Measurements from ENCODE around the gene NEK1. TPM values are rescaled to one million over a fixed set of nuclear protein-coding genes. Genes with fewer than 3 reads are reported as not detected.
"Not testable (repeated sequence)": the region's sequence is repeated elsewhere in the genome, so short reads cannot be mapped to it uniquely, and the experiment has no call there.

NEK1 gene
- total RNA-seq, 1 donor from 2014 or later: 6.5 TPM

DNA sequence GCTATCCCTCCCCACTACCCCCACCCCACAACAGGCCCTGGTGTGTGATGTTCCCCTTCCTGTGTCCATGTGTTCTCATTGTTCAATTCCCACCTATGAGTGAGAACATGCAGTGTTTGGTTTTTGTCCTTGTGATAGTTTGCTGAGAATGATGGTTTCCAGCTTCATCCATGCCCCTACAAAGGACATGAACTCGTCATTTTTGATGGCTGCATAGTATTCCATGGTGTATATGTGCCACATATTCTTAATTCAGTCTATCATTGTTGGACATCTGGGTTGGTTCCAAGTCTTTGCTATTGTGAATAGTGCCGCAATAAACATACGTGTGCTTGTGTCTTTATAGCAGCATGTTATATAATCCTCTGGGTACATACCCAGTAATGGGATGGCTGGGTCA lies 118.1 kb downstream of the NEK1 start:
- DNase-seq (ENCODE audit: low read depth in 2 of 2): not testable (repeated sequence)

DNA sequence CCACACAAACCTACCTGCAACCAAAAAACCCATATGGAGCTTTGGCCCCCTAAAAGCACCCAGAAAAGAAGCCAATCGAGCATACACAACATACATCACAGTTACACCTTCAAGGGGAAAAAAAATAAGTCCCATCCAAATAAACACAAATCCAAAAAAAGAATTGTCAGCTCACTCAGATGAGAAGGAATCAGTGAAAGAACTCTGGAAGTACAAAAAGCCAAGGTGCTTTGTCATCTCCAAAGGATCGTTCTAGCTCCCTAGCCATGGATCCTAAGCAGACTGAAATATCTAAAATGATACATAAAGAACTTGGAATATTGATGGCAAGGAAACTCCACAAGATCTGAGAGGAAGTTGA lies 119.2 kb downstream of the NEK1 start:
- DNase-seq (ENCODE audit: low read depth in 2 of 2): no peak

DNA sequence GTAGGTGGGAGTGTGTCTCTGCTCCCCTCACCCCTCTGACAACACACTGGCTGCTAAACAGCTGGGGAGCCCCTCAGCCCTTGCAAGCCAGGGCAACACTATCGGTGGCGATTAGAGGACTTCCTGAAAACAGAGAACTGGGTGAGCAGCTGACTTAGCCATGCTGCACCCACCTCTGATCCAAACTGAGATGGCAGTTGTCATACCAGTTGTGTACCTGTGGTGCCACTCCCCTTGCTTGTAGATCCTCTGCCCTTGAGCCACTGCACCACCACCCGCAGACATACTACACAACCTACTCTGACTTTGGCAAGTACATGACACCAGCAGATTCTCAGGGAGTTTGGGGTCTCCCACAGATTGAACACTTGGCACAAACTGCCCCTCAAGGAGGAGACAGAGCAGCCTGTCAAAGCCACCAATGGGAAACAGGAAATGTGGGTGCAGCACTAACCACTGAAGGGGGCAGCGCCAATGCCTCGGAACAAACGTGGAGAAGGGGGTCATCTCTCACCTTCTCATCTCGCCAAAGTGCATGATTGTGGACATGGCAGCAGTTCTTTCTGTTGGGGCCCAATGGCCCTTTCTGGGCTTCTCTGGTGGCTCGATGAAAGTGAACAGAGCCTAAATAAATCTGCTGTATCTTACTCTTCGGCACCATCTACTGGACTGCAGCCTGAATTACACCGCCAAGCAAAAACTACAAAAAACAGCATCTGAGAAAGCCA lies 119.8 kb downstream of the NEK1 start:
- peak; percentile 59 to 65 for DNase-seq (ENCODE audit: low read depth in 2 of 2)

- no peak for DNase-seq (ENCODE audit: low read depth in 2 of 2)
Measured at GRCh38 chr4:169491211-169491610, 121.2 kb downstream of the NEK1 start.

DNA sequence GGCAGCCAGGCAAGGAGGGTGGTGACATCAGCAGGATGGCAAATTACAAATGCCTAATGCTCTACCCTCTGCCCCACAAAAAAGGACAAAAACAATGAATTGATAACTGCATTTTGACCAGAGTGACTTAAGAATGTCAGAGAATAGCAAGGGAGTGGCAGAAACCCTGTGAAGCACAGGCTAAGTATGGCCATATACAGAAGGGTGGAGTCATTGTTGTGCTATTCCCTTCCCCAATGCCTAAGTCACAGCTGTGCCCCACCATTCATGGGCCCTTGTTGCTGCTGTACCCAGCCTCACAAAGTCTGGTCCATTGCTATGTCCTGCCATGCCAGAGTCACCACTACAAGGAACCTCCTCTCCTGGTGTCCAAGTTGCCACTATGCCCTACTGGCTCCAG lies 123.1 kb downstream of the NEK1 start:
- no peak for DNase-seq (ENCODE audit: low read depth in 2 of 2)

DNA sequence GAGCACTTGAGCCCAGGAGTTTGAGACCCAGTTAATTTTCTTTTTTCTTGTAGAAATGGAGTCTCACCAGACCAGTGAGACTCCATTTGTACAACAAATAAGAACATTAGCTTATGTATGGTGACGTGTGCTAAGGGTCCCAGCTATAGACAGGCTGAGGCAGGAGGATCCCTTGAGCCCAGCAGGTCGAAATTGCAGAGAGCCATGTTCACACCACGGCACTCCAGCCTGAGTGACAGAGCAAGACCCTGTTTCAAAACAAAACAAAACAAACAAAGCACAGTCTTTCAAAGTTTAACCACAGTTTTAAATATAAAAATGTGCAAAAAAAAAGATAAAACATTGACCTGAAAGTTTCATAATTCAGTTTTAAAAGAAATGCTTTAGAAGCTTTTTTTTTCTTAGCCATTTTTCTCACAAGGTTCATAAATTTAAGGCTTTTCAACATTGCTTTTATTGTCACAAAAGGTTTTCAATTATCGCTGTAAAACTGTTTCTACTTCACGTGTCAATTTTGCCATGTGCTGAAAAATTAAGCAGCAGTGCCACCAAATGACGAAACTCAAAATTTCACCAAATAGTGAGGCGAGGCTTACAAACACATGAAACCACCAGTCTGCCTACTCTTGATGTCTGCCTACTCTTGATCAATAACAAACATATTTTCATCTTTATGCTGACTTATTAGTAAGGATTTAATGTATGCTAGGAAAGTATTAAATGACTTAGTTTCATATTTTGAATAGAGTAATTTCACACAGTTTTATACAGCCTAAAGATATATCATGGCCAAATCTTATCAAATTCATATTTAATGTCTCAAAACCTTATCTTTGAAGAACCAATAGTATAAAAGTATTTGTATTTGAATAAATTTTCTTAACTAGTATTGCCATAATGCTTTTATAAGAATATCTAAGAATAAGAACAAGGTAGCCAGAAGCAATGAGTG lies 126.3 kb downstream of the NEK1 start:
- DNase-seq (ENCODE audit: low read depth in 2 of 2): peak; percentile 75 to 78

DNA sequence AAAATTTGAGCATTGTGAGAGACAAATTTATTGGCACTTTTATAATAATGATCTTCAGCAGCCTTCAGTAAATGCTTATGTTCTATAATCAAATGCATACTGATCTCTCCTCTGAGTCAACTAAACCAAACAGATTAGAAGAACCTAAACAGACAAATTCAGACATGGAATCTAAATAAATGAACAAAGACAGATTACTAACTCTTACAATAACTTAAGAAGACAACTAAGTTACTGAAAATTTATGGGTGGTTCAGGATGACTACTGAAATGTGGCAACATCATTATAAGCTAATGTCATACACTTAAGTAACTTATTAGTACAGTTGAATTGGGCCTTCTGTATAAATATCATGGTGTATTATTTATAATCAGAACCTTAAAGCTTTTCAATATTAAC lies 127.3 kb downstream of the NEK1 start:
- DNase-seq (ENCODE audit: low read depth in 2 of 2): no peak

GRCh38 chr4:169484485-169484884 lies 127.9 kb downstream of the NEK1 start:
- DNase-seq (ENCODE audit: low read depth in 2 of 2): peak in 1 of 2 donors; percentile 17

DNA sequence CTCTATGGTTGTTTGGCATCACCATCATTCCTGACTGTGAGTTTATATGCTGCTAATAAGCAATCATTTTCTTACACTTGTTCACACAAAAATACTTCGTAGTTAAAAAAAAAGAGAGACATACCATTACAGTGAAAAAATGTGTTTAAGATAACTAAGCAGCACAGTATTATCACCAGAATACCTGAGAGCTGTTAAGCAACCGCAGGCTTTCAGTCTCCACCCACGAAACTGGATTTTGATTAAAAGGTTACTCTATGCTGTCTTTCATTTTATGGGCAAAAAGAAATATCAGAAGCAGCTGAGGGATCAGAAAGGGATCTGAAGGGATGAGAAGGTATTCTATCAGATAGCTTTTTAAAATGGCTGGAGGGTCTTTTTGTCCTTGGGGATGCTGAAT lies 148.3 kb downstream of the NEK1 start:
- no peak for DNase-seq (ENCODE audit: low read depth in 2 of 2)

DNA sequence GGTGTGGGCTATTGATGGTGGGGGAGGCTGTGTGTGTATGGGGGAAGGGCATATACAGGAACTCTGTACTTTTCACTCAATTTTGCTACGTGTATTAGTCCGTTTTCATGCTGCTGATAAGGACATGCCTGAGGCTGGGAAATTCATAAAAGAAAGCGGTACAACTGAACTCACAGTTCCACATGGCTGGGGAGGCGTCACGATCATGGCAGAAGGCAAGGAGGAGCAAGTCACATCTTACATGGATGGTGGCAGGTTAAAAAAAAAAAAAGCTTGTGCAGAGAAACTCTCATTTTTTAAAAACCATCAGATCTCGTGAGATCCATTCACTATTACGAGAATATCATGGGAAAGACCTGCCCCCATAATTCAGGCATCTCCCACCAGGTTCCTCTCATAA lies 152.3 kb downstream of the NEK1 start:
- DNase-seq (ENCODE audit: low read depth in 2 of 2): no peak

GRCh38 chr4:169458575-169458974 lies 153.8 kb downstream of the NEK1 start:
- no peak for DNase-seq (ENCODE audit: low read depth in 2 of 2)

- not testable (repeated sequence) for DNase-seq (ENCODE audit: low read depth in 2 of 2)
Measured at GRCh38 chr4:169452644-169453043, 159.7 kb downstream of the NEK1 start.

DNA sequence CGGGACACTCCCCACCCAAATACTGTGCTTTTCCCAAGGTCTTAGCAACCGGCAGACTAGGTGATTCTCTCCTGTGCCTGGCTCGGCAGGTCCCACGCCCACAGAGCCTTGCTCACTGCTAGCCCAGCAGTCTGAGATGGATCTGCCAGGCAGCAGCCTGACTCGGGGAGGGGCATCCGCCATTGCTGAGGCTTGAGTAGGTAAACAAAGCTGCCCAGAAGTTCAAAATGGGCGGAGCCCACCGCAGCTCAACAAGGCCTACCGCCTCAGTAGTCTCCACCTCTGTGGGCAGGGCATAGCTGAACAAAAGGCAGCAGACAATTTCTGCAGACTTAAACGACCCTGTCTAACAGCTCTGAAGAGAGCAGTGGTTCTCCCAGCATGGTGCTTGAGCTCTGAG lies 163.4 kb downstream of the NEK1 start:
- DNase-seq (ENCODE audit: low read depth in 2 of 2): not testable (repeated sequence)

DNA sequence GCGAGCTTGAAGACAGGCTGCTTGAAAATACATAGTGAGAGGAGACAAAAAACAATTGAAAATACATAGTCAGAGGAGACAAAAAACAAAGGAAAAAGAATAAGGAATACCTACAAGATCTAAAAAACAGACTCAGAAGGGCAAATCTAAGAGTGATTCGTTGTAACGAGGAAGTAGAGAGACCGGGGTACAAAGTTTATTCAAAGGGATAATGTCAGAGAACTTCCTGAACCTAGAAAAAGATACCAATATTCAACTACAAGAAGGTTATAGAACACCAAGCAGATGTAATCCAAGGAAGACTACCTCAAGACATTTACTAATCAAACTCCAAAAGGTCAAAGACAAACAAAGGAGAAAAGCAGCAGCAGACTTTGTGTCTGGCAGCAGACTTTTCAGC lies 165.6 kb downstream of the NEK1 start:
- no peak for DNase-seq (ENCODE audit: low read depth in 2 of 2)

- no peak for DNase-seq (ENCODE audit: low read depth in 2 of 2)
Measured at GRCh38 chr4:169443748-169444147, 168.6 kb downstream of the NEK1 start.

DNA sequence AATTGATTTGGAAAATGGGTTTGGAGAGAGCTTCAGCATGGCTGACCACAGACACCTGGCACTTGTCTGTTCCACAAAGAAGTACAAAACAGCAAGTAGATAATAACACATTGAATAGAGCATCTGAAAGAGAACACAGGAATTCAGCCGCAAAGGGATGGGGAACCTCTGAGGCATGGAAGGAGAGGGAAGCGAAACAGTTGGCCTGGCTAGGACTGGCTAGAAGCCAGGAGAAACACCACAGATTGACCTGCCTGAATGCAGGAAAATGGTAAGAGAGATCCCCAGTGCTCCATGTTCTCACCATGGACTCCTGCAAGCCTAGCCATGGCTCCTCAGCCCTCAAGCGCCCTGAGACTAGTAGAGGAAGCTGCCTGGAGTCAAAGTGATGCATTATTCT lies 171.9 kb downstream of the NEK1 start:
- DNase-seq (ENCODE audit: low read depth in 2 of 2): no peak

- DNase-seq (ENCODE audit: low read depth in 2 of 2): peak in 1 of 2 donors; percentile 82
Measured at GRCh38 chr4:169439244-169439643, 173.1 kb downstream of the NEK1 start.

DNA sequence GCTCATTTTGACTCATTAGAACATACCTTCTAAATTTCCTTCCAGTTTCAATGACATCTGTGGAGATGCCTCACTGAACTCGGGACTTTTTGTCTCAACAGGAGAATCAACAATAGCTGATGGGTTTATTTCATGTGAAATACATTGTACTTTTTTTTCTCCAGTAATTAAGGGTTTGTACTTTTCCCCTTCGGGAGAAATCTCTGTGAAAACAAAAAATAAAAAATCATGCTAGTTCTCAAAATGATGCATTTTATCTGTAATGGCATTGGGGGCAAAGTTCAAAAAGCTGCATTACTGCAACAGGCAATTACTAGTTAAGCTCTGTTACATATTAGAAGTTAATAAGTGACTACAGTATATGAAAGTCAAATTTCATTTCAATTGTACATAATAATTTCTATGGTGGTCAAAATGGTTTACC lies 174.3 kb downstream of the NEK1 start:
- DNase-seq (ENCODE audit: low read depth in 2 of 2): no peak

- DNase-seq (ENCODE audit: low read depth in 2 of 2): no peak
Measured at GRCh38 chr4:169437299-169438047, 174.9 kb downstream of the NEK1 start.

- DNase-seq (ENCODE audit: low read depth in 2 of 2): no peak
Measured at GRCh38 chr4:169436734-169437133, 175.6 kb downstream of the NEK1 start.

GRCh38 chr4:169428376-169428775 lies 184.0 kb downstream of the NEK1 start:
- no peak for DNase-seq (ENCODE audit: low read depth in 2 of 2)

DNA sequence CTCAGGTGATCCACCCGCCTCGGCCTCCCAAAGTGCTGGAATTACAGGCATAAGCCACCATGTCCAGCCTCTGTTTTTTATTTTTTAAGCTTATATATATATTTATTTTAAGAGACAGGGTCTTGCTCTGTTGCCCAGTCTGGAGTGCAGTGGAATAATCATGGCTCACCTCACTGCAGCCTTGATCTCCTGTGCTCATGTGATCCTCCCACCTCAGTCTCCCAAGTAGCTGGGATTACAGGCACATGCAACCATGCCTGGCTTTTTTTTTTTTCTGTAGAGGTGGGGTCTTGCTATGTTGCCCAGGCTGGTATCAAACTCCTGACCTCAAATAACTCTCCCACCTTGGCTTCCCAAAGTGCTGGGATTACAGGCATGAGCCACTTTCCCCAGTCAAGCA lies 184.7 kb downstream of the NEK1 start:
- DNase-seq (ENCODE audit: low read depth in 2 of 2): not testable (repeated sequence)

Measured in lung microvascular endothelial cell (primary cell).